GM13977 (cell line): Measurements from ENCODE around the gene AGAP1.

Experiments
- DNase-seq: peaks from one replicate; pipeline ENCODE4 v3.0.0; 2012; ENCODE audit warnings: low spot score
- CTCF ChIP-seq: IDR thresholded peaks from 2 replicates; pipeline ENCODE4 v1.5.1; 2012; ENCODE audit warnings: mild to moderate bottlenecking, control low read depth; ENCODE audit not compliant: insufficient read depth; ENCODE audit errors: extremely low read depth, missing control alignments
- in situ Hi-C: fragments of 300-500 bp; cut with MboI; formaldehyde crosslinking; loops from one replicate; pipeline ENCODE4 v1.12.0; 2022; ENCODE audit warnings: low sequenced_read_pairs, low pct_unique_long_range_greater_than_20kb, mixed read lengths, inconsistent platforms; ENCODE audit not compliant: unreplicated experiment

AGAP1 gene

GRCh38 chr2:236162882-236163470, 669.1 kb downstream of the AGAP1 start:
- in situ Hi-C loops, result no loop called here
- peak; percentile 39 for DNase-seq
- no peak for TF ChIP-seq CTCF

- no peak for DNase-seq
- no peak for TF ChIP-seq CTCF
- in situ Hi-C loops, result no loop called here
Measured at GRCh38 chr2:236163471-236164200, 669.8 kb downstream of the AGAP1 start.

GRCh38 chr2:236164201-236164924, 670.5 kb downstream of the AGAP1 start:
- in situ Hi-C loops, result no loop called here
- no peak for TF ChIP-seq CTCF
- DNase-seq, result peak; percentile 33

- in situ Hi-C loops, result no loop called here
- TF ChIP-seq CTCF, result no peak
- DNase-seq, result peak; percentile 35
Measured at GRCh38 chr2:236164925-236165841, 671.3 kb downstream of the AGAP1 start.

- peak; percentile 36 for DNase-seq
- TF ChIP-seq CTCF, result no peak
- in situ Hi-C loops, result no loop called here
Measured at GRCh38 chr2:236165842-236166795, 672.3 kb downstream of the AGAP1 start.
